SIG-M5 (cell line): Measurements from ENCODE around the gene PDXK.
"Not testable (repeated sequence)": the region's sequence is repeated elsewhere in the genome, so short reads cannot be mapped to it uniquely, and the experiment has no call there.

Source experiments
- DNase-seq: peaks from one replicate; lab custom pipeline; 2025; lab: John Stamatoyannopoulos, UW

The PDXK gene

GRCh38 chr21:43697758-43698643 lies 20.9 kb upstream of the PDXK start:
- no peak for DNase-seq

GRCh38 chr21:43699492-43699777 lies 19.5 kb upstream of the PDXK start:
- not testable (repeated sequence) for DNase-seq

GRCh38 chr21:43699933-43700599 lies 18.9 kb upstream of the PDXK start:
- DNase-seq, result no peak

GRCh38 chr21:43701936-43702784 lies 16.8 kb upstream of the PDXK start:
- DNase-seq, result no peak

DNA sequence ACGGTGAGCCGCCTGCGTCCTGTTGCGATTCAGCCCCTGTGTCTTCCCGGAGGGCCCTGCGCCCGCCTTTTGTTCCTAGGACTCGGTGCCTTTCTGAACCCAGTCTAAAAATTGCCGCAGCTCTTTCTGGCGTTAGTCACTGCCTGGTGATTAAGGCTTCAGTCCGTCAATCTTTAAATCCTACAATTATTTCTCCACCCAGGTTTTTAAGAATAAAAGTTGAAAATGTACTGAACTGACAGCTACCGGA lies 16.2 kb upstream of the PDXK start:
- DNase-seq, result no peak

DNA sequence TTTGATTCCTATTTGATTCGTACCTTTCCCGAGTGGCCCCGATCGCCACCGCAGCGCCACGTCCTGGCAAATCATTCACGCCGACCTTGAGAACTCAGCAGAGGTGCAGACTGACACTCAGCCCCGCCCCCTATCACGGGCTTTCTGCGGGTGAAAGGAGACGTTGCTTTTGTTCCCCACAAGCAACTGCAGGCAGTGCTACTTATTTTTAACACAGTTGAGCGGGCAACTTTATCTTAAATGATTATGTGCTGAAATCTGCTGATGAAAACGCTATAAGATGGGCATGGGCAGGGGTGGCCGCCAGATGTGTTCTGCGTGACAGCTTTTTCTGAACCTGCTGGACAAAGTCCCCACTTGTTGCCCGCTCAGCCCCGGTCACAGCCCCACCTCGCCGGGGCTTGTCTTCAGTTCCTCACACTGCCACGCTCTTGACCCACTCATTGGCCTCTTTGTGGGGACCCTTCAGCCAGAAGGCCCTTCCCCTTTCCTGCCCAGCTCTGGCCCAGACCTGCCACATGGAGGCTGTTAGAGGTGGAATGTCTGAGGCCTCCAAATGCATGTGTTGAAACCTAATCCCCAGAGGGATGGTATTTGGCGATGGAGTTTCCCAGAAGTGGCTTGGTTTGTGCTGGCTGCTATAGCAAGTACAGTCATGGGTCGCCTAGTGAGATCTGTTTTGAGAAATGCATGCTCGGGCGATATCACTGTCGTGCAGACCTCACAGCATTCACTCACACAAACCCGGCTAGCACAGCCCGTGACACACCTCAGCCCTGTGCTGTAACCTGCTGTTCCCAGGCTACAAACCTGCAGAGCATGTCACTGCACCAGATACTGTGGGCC lies 15.7 kb upstream of the PDXK start:
- no peak for DNase-seq

DNA sequence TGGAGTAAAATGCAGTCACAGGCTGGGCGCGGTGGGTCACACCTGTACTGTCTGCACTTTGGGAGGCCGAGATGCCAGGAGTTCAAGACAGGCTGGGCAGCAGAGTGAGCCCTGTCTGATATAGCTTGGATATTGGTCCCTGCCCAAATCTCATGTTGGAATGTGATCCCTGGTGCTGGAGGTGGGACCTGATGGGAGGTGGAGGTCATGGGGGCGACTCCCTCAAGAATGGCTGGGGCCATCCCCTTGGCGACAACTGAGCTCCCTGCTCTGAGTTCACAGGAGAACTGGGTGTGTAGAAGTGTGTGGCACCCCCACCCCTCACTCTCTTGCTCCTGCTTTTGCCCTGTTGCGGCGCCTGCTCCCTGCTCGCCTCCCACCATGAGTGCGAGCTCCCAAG lies 11.5 kb upstream of the PDXK start:
- DNase-seq, result no peak

DNA sequence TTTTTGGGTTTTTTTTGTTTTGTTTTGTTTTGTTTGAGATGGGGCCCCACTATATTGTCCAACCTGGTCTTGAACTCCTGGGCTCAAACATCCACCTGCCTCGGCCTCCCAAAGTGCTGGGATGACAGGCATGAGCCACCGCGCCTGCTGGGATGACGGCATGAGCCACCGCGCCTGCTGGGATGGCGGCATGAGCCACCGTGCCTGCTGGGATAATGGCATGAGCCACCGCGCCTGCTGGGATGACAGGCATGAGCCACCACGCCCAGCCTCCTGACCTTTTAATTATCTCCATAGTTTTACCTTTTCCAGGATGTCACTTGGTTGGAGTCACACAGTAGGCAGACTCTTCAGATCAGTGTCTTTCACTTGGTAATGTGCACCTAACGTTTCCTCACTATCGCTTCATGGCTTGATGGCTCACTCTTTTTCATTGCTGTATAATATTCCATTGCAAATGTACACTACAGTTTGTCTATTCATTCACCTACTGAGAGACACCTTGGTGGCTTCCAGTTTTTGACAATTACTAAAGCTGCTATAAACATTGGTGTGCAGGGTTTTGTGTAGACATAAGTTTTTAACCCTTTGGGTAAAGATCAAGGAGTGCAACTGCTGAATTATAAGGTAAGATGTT lies 10.1 kb upstream of the PDXK start:
- no peak for DNase-seq

DNA sequence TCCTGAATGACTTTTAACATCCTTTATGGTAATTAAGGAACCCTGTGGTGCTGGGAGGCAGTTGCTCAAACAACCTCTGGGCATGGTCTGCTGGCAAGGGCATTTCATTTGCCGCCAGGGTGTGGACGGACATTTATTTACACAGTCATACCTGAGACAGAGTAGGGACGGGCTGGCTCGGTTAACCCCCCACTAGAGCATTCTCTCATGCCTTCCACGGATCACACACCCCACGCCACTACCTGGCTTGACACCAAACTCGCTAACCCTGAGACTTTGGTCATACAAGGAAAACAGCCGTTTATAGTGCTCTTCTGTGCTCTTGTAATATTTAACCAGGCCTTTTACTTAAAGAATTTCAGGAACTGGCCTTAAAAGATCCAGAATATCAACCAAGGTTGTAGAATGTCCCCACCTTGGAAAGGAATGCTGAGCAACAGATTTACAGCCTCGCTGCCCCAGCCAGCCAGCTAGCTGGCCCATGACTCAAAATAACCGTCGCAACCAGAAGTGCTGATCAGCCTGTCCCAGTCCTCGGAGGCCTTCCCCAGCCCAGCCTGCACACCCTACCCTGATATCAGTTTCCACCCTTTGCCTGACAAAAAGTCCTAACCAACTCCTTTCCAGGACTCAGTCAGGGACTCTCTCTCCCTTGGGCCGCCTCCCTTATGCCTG lies 6.5 kb upstream of the PDXK start:
- DNase-seq, result no peak

DNA sequence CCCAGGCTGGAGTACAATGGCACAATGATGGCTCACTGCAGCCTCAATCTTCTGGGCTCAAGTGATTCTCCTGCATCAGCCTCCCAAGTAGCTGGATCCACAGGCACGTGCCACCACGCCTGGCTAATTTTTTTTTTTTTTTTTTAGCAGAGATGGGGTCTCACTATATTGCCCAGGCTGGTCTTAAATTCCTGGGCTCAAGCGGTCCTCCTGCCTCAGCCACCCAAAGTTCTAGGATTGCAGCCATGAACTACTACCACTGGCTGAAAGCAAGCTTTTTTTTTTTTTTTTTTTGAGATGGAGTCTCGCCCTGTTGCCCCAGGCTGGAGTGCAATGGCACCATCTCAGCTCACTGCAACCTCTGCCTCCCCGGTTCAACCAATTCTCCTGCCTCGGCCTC lies 5.8 kb upstream of the PDXK start:
- not testable (repeated sequence) for DNase-seq

- DNase-seq, result no peak
Measured at GRCh38 chr21:43716376-43717165, 2.4 kb upstream of the PDXK start.

DNA sequence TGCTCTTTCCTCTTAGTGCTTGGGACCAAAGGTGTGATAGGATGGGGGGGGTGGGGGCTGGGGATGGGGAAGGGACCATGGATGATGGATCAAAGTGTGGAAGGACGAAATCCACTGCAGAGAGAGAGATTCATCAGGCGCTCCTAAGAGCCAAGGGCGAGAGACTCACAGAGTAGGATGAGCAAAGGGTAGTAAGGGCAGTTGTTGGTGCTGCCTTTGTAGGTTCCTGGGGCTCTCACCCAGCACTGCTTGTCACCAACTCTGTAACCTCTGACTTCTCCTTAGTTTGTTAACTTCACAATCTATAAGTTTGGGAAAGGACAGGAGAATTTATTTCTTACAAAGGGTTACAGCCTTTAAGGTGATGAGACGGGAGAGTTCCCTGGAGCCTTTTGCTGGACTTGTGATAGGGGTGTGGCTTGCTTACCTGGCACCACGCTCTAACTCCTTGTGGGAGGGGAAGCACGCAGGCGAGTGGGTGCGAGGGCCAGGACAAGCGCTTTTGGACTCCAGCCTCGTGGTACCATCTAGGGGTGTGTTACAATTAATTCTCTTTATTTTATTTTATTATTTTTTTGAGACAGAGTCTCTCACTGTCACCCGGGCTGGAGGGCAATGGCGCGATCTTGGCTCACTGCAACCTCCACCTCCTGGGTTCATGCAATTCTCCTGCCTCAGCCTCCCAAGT lies 1.6 kb upstream of the PDXK start:
- no peak for DNase-seq

GRCh38 chr21:43717967-43718871 lies 710 bp upstream of the PDXK start:
- DNase-seq, result no peak

GRCh38 chr21:43719748-43720538 lies 1.0 kb downstream of the PDXK start:
- DNase-seq, result no peak

- DNase-seq, result no peak
Measured at GRCh38 chr21:43720539-43721166, 1.7 kb downstream of the PDXK start.

DNA sequence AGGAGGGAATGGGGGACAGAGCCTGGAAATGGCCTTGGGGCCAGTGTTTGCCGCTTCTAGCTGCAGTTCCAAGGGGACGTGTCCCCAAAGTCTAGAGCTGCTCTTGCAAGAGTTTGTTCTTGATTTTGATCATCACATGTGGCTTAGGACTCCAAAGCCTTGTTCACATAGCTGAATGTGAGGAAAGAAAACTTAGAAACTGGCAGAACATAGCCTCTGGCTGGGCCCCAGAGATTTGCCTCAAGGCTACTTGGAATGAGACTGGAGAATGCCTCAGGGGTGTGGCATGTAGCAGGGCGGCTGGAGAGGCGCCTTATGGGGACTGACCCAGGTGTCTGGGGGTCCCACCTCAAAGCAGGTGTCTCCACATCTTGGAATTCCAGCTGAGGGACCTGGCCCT lies 2.3 kb downstream of the PDXK start:
- no peak for DNase-seq

DNA sequence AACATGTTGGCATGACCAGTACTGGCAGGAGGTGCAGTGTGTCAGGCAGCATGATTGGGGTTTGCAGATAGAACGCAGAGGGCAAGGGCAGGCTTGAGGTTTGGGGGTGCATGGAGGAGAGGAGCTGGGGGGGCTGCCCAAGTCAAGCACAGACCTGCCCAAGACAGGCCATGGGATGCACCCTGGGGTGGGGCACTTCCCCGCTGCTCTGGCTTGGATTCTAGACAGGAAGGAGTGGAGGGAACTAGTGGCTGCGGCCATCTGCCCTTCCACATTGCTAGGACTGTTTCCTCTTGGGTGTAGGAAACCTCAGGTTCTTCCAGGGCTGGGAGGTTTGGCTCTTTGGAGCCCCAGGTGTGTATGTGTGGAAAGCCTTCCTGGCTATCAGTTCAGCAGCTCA lies 3.0 kb downstream of the PDXK start:
- DNase-seq, result no peak
